Liver (tissue), 9 donors: ENCODE data around the gene ATOH8. TPM values are rescaled to one million over a fixed set of nuclear protein-coding genes. Genes with fewer than 3 reads are reported as not detected.

Experiments used
- DNase-seq: peaks from one replicate; pipeline ENCODE4 v3.0.0-alpha.2; 2017; ENCODE audit warnings: low spot score
- H3K27ac ChIP-seq, 2 donors: one replicate each; pipeline ENCODE4 v1.7.0; 2013; ENCODE audit warnings: inconsistent platforms in 2 of 2, low read length in 2 of 2, control low read depth in 1 of 2, low read depth in 1 of 2, mild to moderate bottlenecking in 1 of 2
- H3K27me3 ChIP-seq, 4 donors: one replicate each; pipeline versions ENCODE4 v1.6.1 to v1.7.0; 2013; ENCODE audit warnings: low read length in 3 of 4, inconsistent platforms in 1 of 4, mild to moderate bottlenecking in 1 of 4, moderate library complexity in 1 of 4; ENCODE audit not compliant: control insufficient read depth in 4 of 4, insufficient read depth in 4 of 4
- H3K36me3 ChIP-seq, 4 donors: one replicate each; pipeline versions ENCODE4 v1.6.1 to v1.7.0; 2013; ENCODE audit warnings: low read length in 3 of 4, mild to moderate bottlenecking in 3 of 4, low read depth in 1 of 4, moderate library complexity in 1 of 4; ENCODE audit not compliant: control insufficient read depth in 4 of 4, insufficient read depth in 3 of 4
- H3K4me1 ChIP-seq, 4 donors: one replicate each; pipeline versions ENCODE4 v1.6.1 to v1.7.0; 2013; ENCODE audit warnings: low read length in 3 of 4, mild to moderate bottlenecking in 3 of 4, moderate library complexity in 1 of 4; ENCODE audit not compliant: control insufficient read depth in 4 of 4, insufficient read depth in 4 of 4
- H3K4me3 ChIP-seq, 3 donors: one replicate each; pipeline versions ENCODE4 v1.6.1 to v1.7.0; 2013; ENCODE audit warnings: low read length in 3 of 3, control low read depth in 1 of 3, low read depth in 1 of 3, mild to moderate bottlenecking in 1 of 3
- H3K9ac ChIP-seq, 2 donors: one replicate each; pipeline ENCODE4 v1.7.0; 2013; ENCODE audit warnings: low read length in 2 of 2, mild to moderate bottlenecking in 2 of 2, moderate library complexity in 2 of 2, control low read depth in 1 of 2, low read depth in 1 of 2
- H3K9me3 ChIP-seq, 4 donors: one replicate each; pipeline versions ENCODE4 v1.6.1 to v1.7.0; 2013; ENCODE audit warnings: low read length in 3 of 4; ENCODE audit not compliant: control insufficient read depth in 4 of 4
- ATF3 ChIP-seq: IDR thresholded peaks from 2 replicates; pipeline ENCODE4 v1.6.1; 2016; ENCODE audit warnings: antibody characterized with exemption
- EGR1 ChIP-seq, 2 donors: IDR thresholded peaks; 2 replicates each; pipeline ENCODE4 v1.6.1; 2016 to 2018; ENCODE audit warnings: antibody characterized with exemption in 2 of 2, low read depth in 2 of 2
- FOXA1 ChIP-seq: IDR thresholded peaks from 2 replicates; pipeline ENCODE4 v1.6.1; 2016; ENCODE audit warnings: antibody characterized with exemption
- FOXA2 ChIP-seq: IDR thresholded peaks from 2 replicates; pipeline ENCODE4 v1.6.1; 2016; ENCODE audit warnings: antibody characterized with exemption
- GABPA ChIP-seq, 2 donors: IDR thresholded peaks in 1 of 2; conservative IDR thresholded peaks in 1 of 2; 2 replicates each; pipeline ENCODE4 v1.6.1; 2016; ENCODE audit warnings: antibody characterized with exemption in 2 of 2, mild to moderate bottlenecking in 1 of 2, moderate library complexity in 1 of 2
- HNF4A ChIP-seq, 2 donors: conservative IDR thresholded peaks; 2 replicates each; pipeline ENCODE4 v1.6.1; 2016; ENCODE audit warnings: antibody characterized with exemption in 2 of 2, mild to moderate bottlenecking in 2 of 2
- HNF4G ChIP-seq: IDR thresholded peaks from 2 replicates; pipeline ENCODE4 v1.6.1; 2016; ENCODE audit warnings: antibody characterized with exemption
- JUND ChIP-seq, 2 donors: IDR thresholded peaks; 2 replicates each; pipeline ENCODE4 v1.6.1; 2016; ENCODE audit warnings: antibody characterized with exemption in 2 of 2
- MAX ChIP-seq: IDR thresholded peaks from 2 replicates; pipeline ENCODE4 v1.6.1; 2016; ENCODE audit warnings: antibody characterized with exemption
- NR2F2 ChIP-seq: IDR thresholded peaks from 2 replicates; pipeline ENCODE4 v1.6.1; 2016; ENCODE audit warnings: antibody characterized with exemption
- RAD21 ChIP-seq, 2 donors: IDR thresholded peaks; 2 replicates each; pipeline ENCODE4 v1.6.1; 2016; ENCODE audit warnings: antibody characterized with exemption in 2 of 2, mild to moderate bottlenecking in 2 of 2
- REST ChIP-seq: IDR thresholded peaks from 2 replicates; pipeline ENCODE4 v1.6.1; 2016; ENCODE audit warnings: antibody characterized with exemption, mild to moderate bottlenecking
- RXRA ChIP-seq, 2 donors: IDR thresholded peaks; 2 replicates each; pipeline ENCODE4 v1.6.1; 2017 to 2018; ENCODE audit warnings: antibody characterized with exemption in 2 of 2, mild to moderate bottlenecking in 1 of 2
- SP1 ChIP-seq: IDR thresholded peaks from 2 replicates; pipeline ENCODE4 v1.6.1; 2018; ENCODE audit warnings: antibody characterized with exemption, mild to moderate bottlenecking
- TAF1 ChIP-seq: conservative IDR thresholded peaks from 2 replicates; pipeline ENCODE4 v1.6.1; 2016; ENCODE audit warnings: antibody characterized with exemption, mild to moderate bottlenecking
- YY1 ChIP-seq: IDR thresholded peaks from 2 replicates; pipeline ENCODE4 v1.6.1; 2016; ENCODE audit warnings: antibody characterized with exemption, mild to moderate bottlenecking
- ZBTB33 ChIP-seq: IDR thresholded peaks from 2 replicates; pipeline ENCODE4 v1.6.1; 2016; ENCODE audit warnings: antibody characterized with exemption
- WGBS: extraction: QIAGEN DNeasy Blood & Tissue Kit; methylation state at CpG from one replicate; pipeline ENCODE4 v1.1.7; 2013; 5-methylcytosine and 5-hydroxymethylcytosine counted together
- polyA plus RNA-seq, 2 donors: library from polyadenylated mRNA; stranded (reverse) in 1 of 2; unstranded in 1 of 2; fragments of 200-250 nt in 1 of 2; fragments of >200 nt in 1 of 2; fragmentation: Nextera tagmentation in 1 of 2; extraction: Ambion mirVana in 1 of 2; gene quantifications; one replicate each; pipeline versions ENCODE4 v1.2.1 to v1.2.3, GENCODE V29; 2013 to 2015
- total RNA-seq, 2 donors: library from RNA; depleted of rRNA; stranded (reverse); fragments of >200 nt; gene quantifications; one replicate each; pipeline ENCODE4 v1.2.3, GENCODE V29; 2014
- TF ChIP-seq, protein P1 (sequence below): fragments of 150-350 bp; IDR thresholded peaks from 2 replicates; pipeline ENCODE4 v1.5.1; 2017; ENCODE audit warnings: improper control_type of control experiment, low read depth, low read length; ENCODE audit not compliant: missing input control
- donor health status: healthy.
- donor health status: healthy.
- donor health status: healthy.
- donor health status: healthy.
- donor health status: healthy.

Gene ATOH8
- total and polyA plus RNA-seq, 4 donors: 0.33 to 37.7 (median 26.8) TPM

GRCh38 chr2:85728342-85728741 lies 25.4 kb upstream of the ATOH8 start:
- TF ChIP-seq JUND (IDR thresholded peaks at IDR 0.05): no peak
- TF ChIP-seq FOXA1: no peak
- no peak for TF ChIP-seq GABPA (IDR thresholded peaks at IDR 0.05 in 1 of 2, conservative IDR thresholded peaks at IDR 0.05 in 1 of 2)
- no peak for TF ChIP-seq NR2F2
- TF ChIP-seq MAX: no peak
- TF ChIP-seq YY1: no peak
- Histone ChIP-seq H3K4me1 (peaks cover 16 to 39% (median 28%) of the 10 kb centered on the region in 4 donors), H3K27me3 (no peaks in the 10 kb centered on the region), H3K9me3 (no peaks in the 10 kb centered on the region), H3K36me3 (no peaks in the 10 kb centered on the region), H3K27ac (no peak overlapping the region), H3K4me3 (no peak overlapping the region), H3K9ac (no peak overlapping the region)
- 51% methylated on average over 5 of the region's 5 CpGs for WGBS
- no peak for DNase-seq

DNA sequence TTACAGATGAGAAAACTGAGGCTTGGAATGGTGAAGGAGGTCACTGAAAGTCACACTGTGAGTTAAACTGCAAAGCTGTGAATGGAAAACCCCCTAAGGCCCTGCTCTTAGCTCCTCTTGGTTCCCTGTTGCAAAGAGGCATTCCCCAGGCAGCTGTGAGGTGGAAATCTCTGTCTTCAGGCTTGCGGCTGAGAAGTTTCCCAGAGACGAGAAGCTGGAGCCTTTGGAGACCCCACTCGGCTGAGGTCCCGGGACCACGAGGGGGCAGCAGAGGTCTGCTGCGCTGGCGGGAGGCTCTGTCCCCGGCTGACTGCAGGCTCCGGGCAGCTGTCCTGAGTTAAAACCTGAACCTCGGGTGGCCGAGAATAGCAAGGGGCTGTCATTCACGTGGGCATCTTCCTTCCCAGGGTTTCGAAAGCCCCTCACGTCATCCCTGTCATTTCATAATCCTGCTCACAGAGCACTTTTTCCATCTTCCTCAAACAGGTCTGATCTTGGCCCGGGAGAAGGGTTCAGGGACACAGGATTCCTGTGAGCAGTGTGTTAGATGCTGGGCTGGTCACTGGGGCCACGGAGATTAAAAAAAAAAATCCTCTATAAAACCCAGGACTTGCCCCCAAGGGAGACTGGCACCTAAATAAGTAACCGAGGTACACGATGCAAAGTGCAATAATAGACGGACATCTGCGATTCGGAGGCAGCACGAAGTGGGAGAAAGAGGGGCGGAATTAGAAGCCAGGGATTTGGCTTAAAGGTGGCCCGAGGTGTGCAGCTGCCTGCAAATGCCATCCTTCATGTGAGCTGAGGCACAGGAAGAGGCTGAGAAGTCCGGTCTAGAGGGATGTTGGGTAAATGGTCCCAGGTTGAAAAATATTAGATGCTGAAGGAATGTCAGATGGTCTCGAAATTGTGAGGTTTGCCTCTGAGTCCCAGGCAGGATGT lies 24.6 kb upstream of the ATOH8 start:
- no peaks in the 10 kb centered on the region for H3K36me3 ChIP-seq
- WGBS: 35% methylated on average over 26 of the region's 26 CpGs
- peaks cover 13 to 33% (median 24%) of the 10 kb centered on the region in 4 donors for H3K4me1 ChIP-seq
- H3K4me3 ChIP-seq: no peak overlapping the region
- no peak overlapping the region for H3K27ac ChIP-seq
- peak overlapping the region in 1 of 2 donors; percentile 32 for H3K9ac ChIP-seq
- DNase-seq: peak; percentile 86
- TF ChIP-seq FOXA2 (peak; percentile 4), REST (peak; percentile 18), EGR1 (IDR thresholded peaks at IDR 0.05; ENCODE audit: low read depth in 2 of 2) (no peak), FOXA1 (no peak), NR2F2 (no peak), YY1 (no peak), ATF3 (no peak), JUND (IDR thresholded peaks at IDR 0.05) (no peak), ZBTB33 (no peak), HNF4G (no peak), RXRA (IDR thresholded peaks at IDR 0.05) (peak; percentile 74 to 93), MAX (no peak), SP1 (peak; percentile 22), RAD21 (IDR thresholded peaks at IDR 0.05) (peak; percentile 99), GABPA (IDR thresholded peaks at IDR 0.05 in 1 of 2, conservative IDR thresholded peaks at IDR 0.05 in 1 of 2) (no peak), TAF1 (no peak), HNF4A (conservative IDR thresholded peaks at IDR 0.05) (peak; percentile 29 to 48)
- TF ChIP-seq, protein P1, sequence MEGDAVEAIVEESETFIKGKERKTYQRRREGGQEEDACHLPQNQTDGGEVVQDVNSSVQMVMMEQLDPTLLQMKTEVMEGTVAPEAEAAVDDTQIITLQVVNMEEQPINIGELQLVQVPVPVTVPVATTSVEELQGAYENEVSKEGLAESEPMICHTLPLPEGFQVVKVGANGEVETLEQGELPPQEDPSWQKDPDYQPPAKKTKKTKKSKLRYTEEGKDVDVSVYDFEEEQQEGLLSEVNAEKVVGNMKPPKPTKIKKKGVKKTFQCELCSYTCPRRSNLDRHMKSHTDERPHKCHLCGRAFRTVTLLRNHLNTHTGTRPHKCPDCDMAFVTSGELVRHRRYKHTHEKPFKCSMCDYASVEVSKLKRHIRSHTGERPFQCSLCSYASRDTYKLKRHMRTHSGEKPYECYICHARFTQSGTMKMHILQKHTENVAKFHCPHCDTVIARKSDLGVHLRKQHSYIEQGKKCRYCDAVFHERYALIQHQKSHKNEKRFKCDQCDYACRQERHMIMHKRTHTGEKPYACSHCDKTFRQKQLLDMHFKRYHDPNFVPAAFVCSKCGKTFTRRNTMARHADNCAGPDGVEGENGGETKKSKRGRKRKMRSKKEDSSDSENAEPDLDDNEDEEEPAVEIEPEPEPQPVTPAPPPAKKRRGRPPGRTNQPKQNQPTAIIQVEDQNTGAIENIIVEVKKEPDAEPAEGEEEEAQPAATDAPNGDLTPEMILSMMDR: peak; percentile 98
- H3K27me3 ChIP-seq: no peaks in the 10 kb centered on the region
- no peaks in the 10 kb centered on the region for H3K9me3 ChIP-seq
